Prostate gland (tissue), 2 donors: ENCODE data around the gene PRKACB. TPM values are rescaled to one million over a fixed set of nuclear protein-coding genes. Genes with fewer than 3 reads are reported as not detected.
A peak's percentile ranks its signal among the peaks of the same experiment; 100 is the strongest.

Experiments
- DNase-seq: peaks from one replicate; pipeline ENCODE4 v3.0.0-alpha.2; 2019; ENCODE audit warnings: low spot score
- H3K27ac ChIP-seq, 2 donors: fragments of 200-600 bp; sonication (generic); 2 replicates each; pipeline ENCODE4 v1.5.1; 2017 to 2019
- H3K27me3 ChIP-seq: fragments of 200-600 bp; sonication (generic); replicated peaks from 2 replicates; pipeline ENCODE4 v1.5.1; 2019; ENCODE audit not compliant: insufficient read depth
- H3K36me3 ChIP-seq, 2 donors: fragments of 200-600 bp; sonication (generic); 1 replicate in 1 of 2; 2 replicates in 1 of 2; pipeline versions ENCODE4 v1.5.1 to v1.8.1; 2017 to 2019
- H3K4me1 ChIP-seq: fragments of 200-600 bp; sonication (generic); replicated peaks from 2 replicates; pipeline ENCODE4 v1.5.1; 2019
- H3K4me3 ChIP-seq, 2 donors: fragments of 200-600 bp; sonication (generic); 2 replicates each; pipeline ENCODE4 v1.5.1; 2017 to 2019
- H3K9me3 ChIP-seq: fragments of 200-600 bp; sonication (generic); 2 replicates; pipeline ENCODE4 v1.5.1; 2017
- CTCF ChIP-seq, 4 experiments: fragments of 200-600 bp in 2 of 4; fragments of 450-650 bp in 2 of 4; sonication (generic) in 2 of 4; IDR thresholded peaks; 1 replicate in 3 of 4; 2 replicates in 1 of 4; pipeline ENCODE4 v1.5.1; 2016 to 2019; ENCODE audit warnings: antibody characterized with exemption in 4 of 4, mild to moderate bottlenecking in 2 of 4, moderate library complexity in 2 of 4
- POLR2A ChIP-seq: fragments of 450-650 bp; IDR thresholded peaks from one replicate; pipeline ENCODE4 v1.6.1; 2016; ENCODE audit warnings: antibody characterized with exemption, mild to moderate bottlenecking
- POLR2AphosphoS5 ChIP-seq: sonication (generic); formaldehyde crosslinking; IDR thresholded peaks from one replicate; pipeline ENCODE4 v1.6.1; 2017; ENCODE audit warnings: antibody characterized with exemption
- WGBS: methylation state at CpG from one replicate; pipeline ENCODE4 v1.1.5; 2018; 5-methylcytosine and 5-hydroxymethylcytosine counted together
- intact Hi-C: fragments of 100-400 bp; cut with DNase I; formaldehyde crosslinking; loops from one replicate; pipeline ENCODE4 v1.14.2; 2022
- total RNA-seq, 2 donors: library from RNA; depleted of rRNA; stranded (reverse); fragments of >200 nt; gene quantifications; one replicate each; pipeline ENCODE4 v1.1.0, GENCODE V29; 2016

PRKACB gene
- 10 to 100 TPM; 24.7 to 29.3 TPM for total RNA-seq

- DNase-seq, result no peak
- WGBS, result 72% methylated on average over 2 of the region's 2 CpGs
- Histone ChIP-seq H3K36me3 (no peaks in the 10 kb centered on the region), H3K27ac (peak within 1 kb of the TSS; percentile 13 to 49), H3K4me1 (no peaks in the 10 kb centered on the region), H3K4me3 (no peak within 1 kb of the TSS), H3K27me3 (no peaks in the 10 kb centered on the region), H3K9me3 (no peaks in the 10 kb centered on the region)
- TF ChIP-seq POLR2AphosphoS5 (peak; percentile 38), CTCF (IDR thresholded peaks at IDR 0.05) (no peak), POLR2A (no peak)
- intact Hi-C loops, result loop anchor here (5.0 to 10.0 kb wide), 2 partner anchors 293 to 611 kb away; no protein-coding TSS in a partner anchor
Measured at GRCh38 chr1:84143796-84144565, at the start of gene PRKACB. PRKACB (plus strand) TSS chr1:84144271; CDS start chr1:84144362, 91 bp downstream.

GRCh38 chr1:84095308-84095707 is 48.8 kb upstream of the PRKACB start:
- Histone ChIP-seq H3K27me3 (no peaks in the 10 kb centered on the region), H3K27ac (no peak overlapping the region), H3K4me3 (no peak overlapping the region), H3K4me1 (no peaks in the 10 kb centered on the region), H3K9me3 (no peaks in the 10 kb centered on the region), H3K36me3 (no peaks in the 10 kb centered on the region)
- TF ChIP-seq POLR2A (no peak), CTCF (IDR thresholded peaks at IDR 0.05) (no peak), POLR2AphosphoS5 (no peak)
- no peak for DNase-seq
- intact Hi-C loops, result no loop called here

- Histone ChIP-seq H3K4me1 (no peaks in the 10 kb centered on the region), H3K4me3 (no peak overlapping the region), H3K36me3 (no peaks in the 10 kb centered on the region), H3K27me3 (no peaks in the 10 kb centered on the region), H3K9me3 (no peaks in the 10 kb centered on the region), H3K27ac (no peak overlapping the region)
- no peak for DNase-seq
- intact Hi-C loops, result no loop called here
- TF ChIP-seq CTCF (IDR thresholded peaks at IDR 0.05), result no peak
- TF ChIP-seq POLR2AphosphoS5, result no peak
- TF ChIP-seq POLR2A, result no peak
Measured at GRCh38 chr1:84096176-84096575, 47.9 kb upstream of the PRKACB start.

- no peaks in the 10 kb centered on the region for H3K9me3 ChIP-seq
- DNase-seq, result no peak
- WGBS, result 5% methylated on average over 1 of the region's 1 CpG
- no peak overlapping the region for H3K4me3 ChIP-seq
- H3K27ac ChIP-seq, result no peak overlapping the region
- H3K36me3 ChIP-seq, result no peaks in the 10 kb centered on the region
- H3K4me1 ChIP-seq, result no peaks in the 10 kb centered on the region
- no peak for TF ChIP-seq POLR2A
- TF ChIP-seq POLR2AphosphoS5, result no peak
- no peak for TF ChIP-seq CTCF (IDR thresholded peaks at IDR 0.05)
- intact Hi-C loops, result no loop called here
- no peaks in the 10 kb centered on the region for H3K27me3 ChIP-seq
Measured at GRCh38 chr1:84101204-84101603, 42.9 kb upstream of the PRKACB start.
